HepG2 (cell line): ENCODE data around the gene ZNF608. TPM values are rescaled to one million over a fixed set of nuclear protein-coding genes. Genes with fewer than 3 reads are reported as not detected.

Experiments
- AKNA ChIP-seq: sonication (generic); formaldehyde crosslinking; IDR thresholded peaks from 2 replicates; pipeline ENCODE4 v1.4.0; 2020; ENCODE audit warnings: missing genetic modification reagents, borderline replicate concordance
- CEBPG ChIP-seq: IDR thresholded peaks from 2 replicates; pipeline ENCODE4 v1.6.1; 2016
- CREM ChIP-seq, 2 experiments: sonication (generic) in 1 of 2; formaldehyde crosslinking in 1 of 2; IDR thresholded peaks; 2 replicates each; pipeline versions ENCODE4 v1.4.0 to v1.6.1; 2016 to 2020; ENCODE audit warnings: antibody characterized with exemption in 1 of 2, mild to moderate bottlenecking in 1 of 2, missing genetic modification reagents in 1 of 2
- DRAP1 ChIP-seq: IDR thresholded peaks from 2 replicates; pipeline ENCODE4 v1.6.1; 2016; ENCODE audit warnings: missing genetic modification reagents, missing compliant biosample characterization
- EEA1 ChIP-seq: sonication (generic); formaldehyde crosslinking; IDR thresholded peaks from 2 replicates; pipeline ENCODE4 v1.5.1; 2020; ENCODE audit warnings: mild to moderate bottlenecking, missing genetic modification reagents, borderline replicate concordance
- HDAC2 ChIP-seq: sonication (generic); formaldehyde crosslinking; IDR thresholded peaks from 2 replicates; pipeline ENCODE4 v1.4.0; 2020; ENCODE audit warnings: missing genetic modification reagents
- MIER3 ChIP-seq: IDR thresholded peaks from 2 replicates; pipeline ENCODE4 v1.6.1; 2016; ENCODE audit warnings: missing compliant biosample characterization, borderline replicate concordance
- MIXL1 ChIP-seq: IDR thresholded peaks from 2 replicates; pipeline ENCODE4 v1.6.1; 2016
- MTA1 ChIP-seq: sonication (generic); formaldehyde crosslinking; IDR thresholded peaks from 2 replicates; pipeline ENCODE4 v1.4.0; 2020; ENCODE audit warnings: missing genetic modification reagents, mild to moderate bottlenecking, borderline replicate concordance
- SOX6 ChIP-seq, 2 experiments: fragments of 450-650 bp in 1 of 2; sonication (generic) in 1 of 2; formaldehyde crosslinking in 1 of 2; IDR thresholded peaks; 2 replicates each; pipeline versions ENCODE4 v1.4.0 to v1.6.1; 2017 to 2020; ENCODE audit warnings: antibody characterized with exemption in 1 of 2, mild to moderate bottlenecking in 1 of 2, missing genetic modification reagents in 1 of 2
- YEATS4 ChIP-seq: sonication (generic); formaldehyde crosslinking; IDR thresholded peaks from 2 replicates; pipeline ENCODE4 v1.4.0; 2020; ENCODE audit warnings: missing genetic modification reagents, borderline replicate concordance
- ZNF350 ChIP-seq: sonication (generic); formaldehyde crosslinking; IDR thresholded peaks from 2 replicates; pipeline ENCODE4 v1.4.0; 2020; ENCODE audit warnings: mild to moderate bottlenecking, low read depth, missing genetic modification reagents, borderline replicate concordance
- ZNF44 ChIP-seq: sonication (generic); formaldehyde crosslinking; IDR thresholded peaks from 2 replicates; pipeline ENCODE4 v1.5.1; 2020; ENCODE audit warnings: mild to moderate bottlenecking, missing genetic modification reagents
- ZNF609 ChIP-seq: sonication (generic); formaldehyde crosslinking; IDR thresholded peaks from 2 replicates; pipeline ENCODE4 v1.4.0; 2020; ENCODE audit warnings: mild to moderate bottlenecking, missing genetic modification reagents, borderline replicate concordance
- polyA plus RNA-seq, 8 experiments: library from polyadenylated mRNA; depleted of rRNA in 3 of 8; stranded (reverse) in 7 of 8; unstranded in 1 of 8; fragments of >200 nt; fragmentation: Illumina TruSeq in 4 of 8; extraction: Trizol in 4 of 8; gene quantifications; 2 replicates each; pipeline versions ENCODE4 v1.2.1 to v1.2.3, GENCODE V29; 2011 to 2016; ENCODE audit warnings: low read depth in 4 of 8, missing spikeins in 1 of 8, mixed read lengths in 1 of 8; ENCODE audit not compliant: insufficient read depth in 1 of 8
- total RNA-seq, 5 experiments: library from RNA; depleted of rRNA; stranded (reverse); fragments of >200 nt; fragmentation: Illumina TruSeq; extraction: Trizol; gene quantifications; 2 replicates each; pipeline ENCODE4 v1.2.3, GENCODE V29; 2016; ENCODE audit warnings: low read depth in 1 of 5

ZNF608 gene
- total and polyA plus RNA-seq, 2 of the 13 experiments (the other 11 are each of a cell fraction or from before 2014, with no cell fraction given): 0.66 to 0.91 TPM

- peak; percentile 65; the same call in 1 of the 2 replicates for TF ChIP-seq CREM (IDR thresholded peaks at IDR 0.05)
- TF ChIP-seq CREM (CRISPR knock-in tag; IDR thresholded peaks at IDR 0.05): no peak
- TF ChIP-seq CEBPG: peak; percentile 49; the same call in 1 of the 2 replicates
- TF ChIP-seq MIXL1: peak; percentile 51; the same call in 1 of the 2 replicates
- TF ChIP-seq ZNF350 (CRISPR knock-in tag): peak; percentile 31; the same call in 1 of the 2 replicates
- TF ChIP-seq ZNF44 (CRISPR knock-in tag): no peak
- peak; percentile 36; the same call in 1 of the 2 replicates for TF ChIP-seq YEATS4 (CRISPR knock-in tag)
- TF ChIP-seq MIER3: no peak
- TF ChIP-seq EEA1 (CRISPR knock-in tag): no peak
- no peak for TF ChIP-seq AKNA (CRISPR knock-in tag)
- no peak; the same call in 1 of the 2 replicates for TF ChIP-seq MTA1
- TF ChIP-seq DRAP1: peak; percentile 19; the same call in 1 of the 2 replicates
- TF ChIP-seq ZNF609 (CRISPR knock-in tag): peak; percentile 61; the same call in 1 of the 2 replicates
- peak; percentile 30; the same call in 1 of the 2 replicates for TF ChIP-seq HDAC2 (CRISPR knock-in tag)
- no peak for TF ChIP-seq SOX6 (IDR thresholded peaks at IDR 0.05)
- TF ChIP-seq SOX6 (CRISPR knock-in tag; IDR thresholded peaks at IDR 0.05): peak; percentile 86
Observed at GRCh38 chr5:124748687-124749594, 2.5 kb upstream of the ZNF608 start (continued).
